HG03575 (cell line): ENCODE data around the gene TMA16.

Experiments used
- ATAC-seq: cut with Tn5 transposase; IDR thresholded peaks from one replicate; pipeline ENCODE4 v1.9.1; 2021; ENCODE audit not compliant: unreplicated experiment, insufficient number of reproducible peaks, low FRiP score; ENCODE audit errors: extremely low read depth

The TMA16 gene

GRCh38 chr4:163554870-163555465 lies 60.5 kb downstream of the TMA16 start:
- no peak for ATAC-seq

GRCh38 chr4:163556177-163556576 lies 61.7 kb downstream of the TMA16 start:
- no peak for ATAC-seq

- no peak for ATAC-seq
These were observed 62.3 kb downstream of the TMA16 start for GRCh38 chr4:163556650-163557391.

- peak; percentile 29 for ATAC-seq
These were observed 64.1 kb downstream of the TMA16 start for GRCh38 chr4:163558539-163559044.

GRCh38 chr4:163562496-163562895 lies 68.0 kb downstream of the TMA16 start:
- ATAC-seq: no peak

GRCh38 chr4:163563592-163563991 lies 69.1 kb downstream of the TMA16 start:
- ATAC-seq: no peak

- ATAC-seq: no peak
These were observed 69.8 kb downstream of the TMA16 start for GRCh38 chr4:163564221-163564720.

- no peak for ATAC-seq
These were observed 71.0 kb downstream of the TMA16 start for GRCh38 chr4:163565226-163566135.

- ATAC-seq: no peak
These were observed 71.8 kb downstream of the TMA16 start for GRCh38 chr4:163566257-163566796.

- ATAC-seq: no peak
These were observed 74.4 kb downstream of the TMA16 start for GRCh38 chr4:163568843-163569242.
